Endodermal cell (in vitro differentiated cells): ENCODE results near the gene NALF2. TPM values are rescaled to one million over a fixed set of nuclear protein-coding genes. Genes with fewer than 3 reads are reported as not detected.

Experiments used
- DNase-seq: peaks from one replicate; pipeline ENCODE4 v3.0.0-alpha.2; 2017
- H3K27ac ChIP-seq: 2 replicates; pipeline ENCODE4 v1.5.1; 2013; ENCODE audit warnings: mild to moderate bottlenecking, low read depth, low read length, moderate library complexity
- H3K27me3 ChIP-seq: 2 replicates; pipeline ENCODE4 v1.6.1; 2013; ENCODE audit warnings: mild to moderate bottlenecking, low read length, moderate library complexity; ENCODE audit not compliant: insufficient read depth, control insufficient read depth, poor library complexity, severe bottlenecking
- H3K36me3 ChIP-seq: 2 replicates; pipeline ENCODE4 v1.7.0; 2013; ENCODE audit warnings: mild to moderate bottlenecking, low read length, moderate library complexity; ENCODE audit not compliant: control insufficient read depth, insufficient read depth
- H3K4me1 ChIP-seq: one replicate; pipeline ENCODE4 v1.7.0; 2013; ENCODE audit warnings: low read length; ENCODE audit not compliant: control insufficient read depth, insufficient read depth
- H3K4me3 ChIP-seq: 2 replicates; pipeline ENCODE4 v1.5.1; 2013; ENCODE audit warnings: mild to moderate bottlenecking, low read length, moderate library complexity
- H3K9ac ChIP-seq: 2 replicates; pipeline ENCODE4 v1.6.1; 2013; ENCODE audit warnings: mild to moderate bottlenecking, low read length, moderate library complexity; ENCODE audit not compliant: poor library complexity, severe bottlenecking; ENCODE audit errors: extremely low read depth
- H3K9me3 ChIP-seq: 2 replicates; pipeline ENCODE4 v1.6.1; 2013; ENCODE audit warnings: mild to moderate bottlenecking, low read length, moderate library complexity; ENCODE audit not compliant: control insufficient read depth
- H3K27ac Mint-ChIP-seq: 2 replicates; pipeline ENCODE4 v1.8.0; 2020; ENCODE audit warnings: mixed read lengths
- H3K27me3 Mint-ChIP-seq: 2 replicates; pipeline ENCODE4 v1.8.0; 2021; ENCODE audit warnings: mild to moderate bottlenecking, mixed read lengths; ENCODE audit not compliant: insufficient read depth
- H3K36me3 Mint-ChIP-seq: 2 replicates; pipeline ENCODE4 v1.8.0; 2020; ENCODE audit warnings: low read depth, mixed read lengths
- H3K4me1 Mint-ChIP-seq: 2 replicates; pipeline ENCODE4 v1.8.0; 2020; ENCODE audit warnings: mixed read lengths
- H3K4me3 Mint-ChIP-seq: 2 replicates; pipeline ENCODE4 v1.8.0; 2020; ENCODE audit warnings: mild to moderate bottlenecking, moderate library complexity, mixed read lengths
- H3K9me3 Mint-ChIP-seq: 2 replicates; pipeline ENCODE4 v1.8.0; 2020; ENCODE audit warnings: mild to moderate bottlenecking, mixed read lengths
- CTCF ChIP-seq: fragments of 200-600 bp; sonication (generic); conservative IDR thresholded peaks from 2 replicates; pipeline ENCODE4 v1.5.0; 2021; ENCODE audit warnings: antibody characterized with exemption, mild to moderate bottlenecking
- WGBS, 2 experiments: methylation state at CpG; one replicate each; pipeline versions ENCODE4 v1.1.5 to v1.1.7; 2013; ENCODE audit warnings: missing lambda C conversion rate in 2 of 2, mixed read lengths in 1 of 2; ENCODE audit not compliant: insufficient coverage in 1 of 2, insufficient read length in 1 of 2; 5-methylcytosine and 5-hydroxymethylcytosine counted together
- total RNA-seq, 2 donors: library from RNA; stranded (reverse); fragmentation: NEBNext Ultra II Directional in 1 of 2; extraction: Animal tissue kit (Norgen Biotek cat#: 25700) in 1 of 2; gene quantifications; 2 replicates in 1 of 2; 3 replicates in 1 of 2; pipeline ENCODE4 v1.2.1, GENCODE V29; 2021

NALF2 gene
- total RNA-seq, 2 donors from 2014 or later, result 43.1 to 56.4 TPM

GRCh38 chrX:69523314-69523713, 19.2 kb downstream of the NALF2 start:
- Mint-ChIP-seq H3K4me1 (peaks cover 2% of the 10 kb centered on the region), H3K27me3 (no peaks in the 10 kb centered on the region), H3K36me3 (peaks cover 14% of the 10 kb centered on the region), H3K9me3 (peaks cover 63% of the 10 kb centered on the region), H3K4me3 (no peak overlapping the region), H3K27ac (no peak overlapping the region)
- TF ChIP-seq CTCF, result no peak
- no peaks in the 10 kb centered on the region for H3K4me1 ChIP-seq
- no peak for DNase-seq
- no peaks in the 10 kb centered on the region for H3K9me3 ChIP-seq
- H3K27me3 ChIP-seq, result no peaks in the 10 kb centered on the region
- H3K4me3 ChIP-seq, result no peak overlapping the region
- H3K9ac ChIP-seq, result no peak overlapping the region
- WGBS, 2 experiments, result 85% methylated on average over 3 of the region's 4 CpGs; no CpG with 5 or more reads in 1 of the 2 experiments
- no peak overlapping the region for H3K27ac ChIP-seq
- H3K36me3 ChIP-seq, result peaks cover 23% of the 10 kb centered on the region

- Histone ChIP-seq H3K27ac (no peak overlapping the region), H3K4me1 (no peaks in the 10 kb centered on the region), H3K36me3 (peaks cover 26% of the 10 kb centered on the region), H3K4me3 (no peak overlapping the region), H3K27me3 (no peaks in the 10 kb centered on the region), H3K9me3 (no peaks in the 10 kb centered on the region), H3K9ac (no peak overlapping the region)
- DNase-seq, result no peak
- no peak for TF ChIP-seq CTCF
- no peaks in the 10 kb centered on the region for H3K27me3 Mint-ChIP-seq
- WGBS, 2 experiments, result 87% methylated on average over 6 of the region's 7 CpGs; no CpG with 5 or more reads in 1 of the 2 experiments
- no peaks in the 10 kb centered on the region for H3K4me1 Mint-ChIP-seq
- H3K4me3 Mint-ChIP-seq, result no peak overlapping the region
- peaks cover 14% of the 10 kb centered on the region for H3K36me3 Mint-ChIP-seq
- H3K27ac Mint-ChIP-seq, result no peak overlapping the region
- H3K9me3 Mint-ChIP-seq, result peaks cover 68% of the 10 kb centered on the region
Measured at GRCh38 chrX:69524781-69525363, 20.7 kb downstream of the NALF2 start.

GRCh38 chrX:69530306-69530705, 26.2 kb downstream of the NALF2 start:
- H3K9me3 ChIP-seq, result peaks cover 7% of the 10 kb centered on the region
- H3K4me3 ChIP-seq, result no peak overlapping the region
- no peak overlapping the region for H3K9ac ChIP-seq
- no peaks in the 10 kb centered on the region for H3K27me3 Mint-ChIP-seq
- no peaks in the 10 kb centered on the region for H3K27me3 ChIP-seq
- H3K9me3 Mint-ChIP-seq, result peaks cover 76% of the 10 kb centered on the region
- no peak overlapping the region for H3K27ac Mint-ChIP-seq
- 92 to 94% methylated on average over 2 to 7 of the region's 7 CpGs for WGBS, 2 experiments
- H3K4me3 Mint-ChIP-seq, result no peak overlapping the region
- no peak overlapping the region for H3K27ac ChIP-seq
- TF ChIP-seq CTCF, result no peak
- peaks cover 17% of the 10 kb centered on the region for H3K36me3 ChIP-seq
- H3K4me1 ChIP-seq, result no peaks in the 10 kb centered on the region
- peak; percentile 10 for DNase-seq
- peaks cover 32% of the 10 kb centered on the region for H3K36me3 Mint-ChIP-seq
- peaks cover 4% of the 10 kb centered on the region for H3K4me1 Mint-ChIP-seq
